Measurements from ENCODE around the gene SCRN1.
A peak's percentile ranks its signal among the peaks of the same experiment; 100 is the strongest.

Gene SCRN1

DNA sequence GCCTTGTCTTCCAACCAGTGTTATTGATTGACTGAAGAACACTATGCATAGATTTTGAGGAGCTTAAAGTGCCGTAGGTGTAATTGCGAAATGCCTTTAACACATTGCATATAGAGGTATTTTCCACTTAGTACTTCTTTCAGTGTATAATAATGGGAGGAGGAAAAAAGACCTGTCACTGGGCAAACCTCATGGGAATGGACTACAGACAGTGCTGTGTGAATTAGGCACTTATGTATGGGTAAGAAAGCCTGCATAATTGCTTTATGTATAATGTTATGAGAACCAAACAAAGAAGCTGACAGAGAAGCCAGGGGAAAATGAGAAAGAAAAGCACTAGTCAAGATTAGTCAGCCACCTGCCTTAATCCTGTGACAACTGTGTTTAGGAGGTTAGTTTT lies 12.4 kb upstream of the SCRN1 start:
- no peak for DNase-seq

DNA sequence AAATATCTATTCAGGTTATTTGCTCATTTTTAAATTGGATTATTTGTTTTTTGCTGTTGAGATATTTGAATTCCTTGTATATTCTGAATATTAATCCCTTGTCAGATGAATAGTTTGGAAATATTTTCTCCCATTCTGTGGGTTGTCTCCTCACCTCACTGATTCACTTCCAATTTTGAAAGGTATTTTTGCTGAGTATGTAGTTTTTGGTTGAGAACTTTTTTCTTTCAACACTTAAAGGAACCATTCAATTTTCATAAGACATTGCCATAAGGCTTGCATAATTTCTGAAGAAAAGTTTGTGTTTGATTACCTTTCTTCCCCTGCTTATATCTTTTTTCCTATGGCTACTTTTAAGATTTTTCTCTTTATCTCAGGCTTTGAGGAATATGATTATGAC lies 8.9 kb upstream of the SCRN1 start:
- no peak for DNase-seq

DNA sequence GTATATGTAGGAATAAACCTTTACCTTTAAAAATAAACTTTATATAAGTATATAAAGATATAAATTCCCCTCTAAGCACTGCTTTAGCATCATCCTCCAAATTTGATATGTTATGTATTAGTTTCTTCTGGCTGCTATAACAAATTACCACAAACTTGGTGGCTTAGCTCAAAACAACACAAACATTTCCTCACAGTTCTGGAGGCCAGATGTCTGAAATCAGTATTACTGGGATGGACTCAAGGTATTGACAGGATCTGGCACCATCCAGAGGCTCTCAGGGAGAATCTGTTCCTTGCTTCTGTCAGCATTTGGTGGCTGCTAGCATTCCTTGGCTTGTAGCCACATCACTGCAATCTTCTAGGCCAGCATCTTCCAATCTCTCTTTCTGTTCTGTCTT lies 6.7 kb upstream of the SCRN1 start:
- DNase-seq: no peak

DNA sequence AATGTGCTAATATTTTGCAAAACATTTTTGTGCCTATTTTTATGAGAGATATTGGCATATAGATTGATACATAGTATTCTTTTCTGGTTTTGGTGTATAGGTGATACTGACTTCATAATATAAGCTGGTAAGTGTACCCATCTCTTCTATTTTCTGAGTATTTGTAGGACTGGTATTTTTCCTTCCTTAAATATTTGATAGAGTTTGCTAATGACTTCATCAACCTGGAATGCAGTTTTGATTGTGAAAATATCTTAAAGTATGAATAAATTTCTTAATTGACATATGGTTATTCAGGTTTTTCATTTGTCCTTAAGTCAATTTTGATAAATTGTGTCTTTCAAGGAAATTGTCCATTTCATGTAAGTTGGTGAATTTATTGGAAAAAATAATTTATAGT lies 6.1 kb upstream of the SCRN1 start:
- DNase-seq: no peak

DNA sequence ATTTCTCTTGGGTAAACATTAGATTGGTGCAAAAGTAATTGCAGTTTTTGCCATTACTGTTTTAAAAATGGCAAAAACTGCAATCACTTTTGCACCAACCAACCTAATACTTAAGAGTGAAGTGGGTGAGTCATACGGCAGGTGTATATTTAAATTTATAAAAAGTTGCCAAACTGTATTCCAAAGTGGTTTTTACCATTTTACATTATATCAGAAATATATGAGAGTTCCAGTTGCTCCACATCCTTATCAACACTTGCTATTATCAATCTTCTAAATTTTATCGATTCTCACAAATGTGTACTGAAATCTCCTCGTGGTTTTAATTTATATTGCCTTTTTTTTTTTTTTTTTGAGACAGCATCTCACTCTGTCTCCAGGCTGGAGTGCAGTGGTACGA lies 3.5 kb upstream of the SCRN1 start:
- no peak for DNase-seq

DNA sequence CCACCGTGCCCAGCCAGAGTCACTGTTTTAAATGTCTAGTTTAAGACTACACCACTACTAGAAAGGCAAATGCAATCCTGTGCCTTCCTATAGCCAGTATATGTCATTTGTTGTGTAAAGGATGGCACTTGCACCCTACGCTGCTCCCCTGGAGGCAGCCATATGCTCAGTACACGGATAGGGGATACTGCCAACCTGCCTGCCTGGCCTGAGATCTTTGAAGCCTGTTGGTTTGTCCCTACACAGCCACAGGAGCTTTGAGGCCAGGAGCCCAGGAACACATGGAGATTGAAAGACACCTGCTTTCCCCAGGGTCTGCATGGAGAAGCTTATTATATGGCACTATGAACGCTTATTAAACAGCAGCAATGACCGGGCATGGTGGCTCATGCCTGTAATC lies 2.3 kb upstream of the SCRN1 start:
- no peak for DNase-seq

DNA sequence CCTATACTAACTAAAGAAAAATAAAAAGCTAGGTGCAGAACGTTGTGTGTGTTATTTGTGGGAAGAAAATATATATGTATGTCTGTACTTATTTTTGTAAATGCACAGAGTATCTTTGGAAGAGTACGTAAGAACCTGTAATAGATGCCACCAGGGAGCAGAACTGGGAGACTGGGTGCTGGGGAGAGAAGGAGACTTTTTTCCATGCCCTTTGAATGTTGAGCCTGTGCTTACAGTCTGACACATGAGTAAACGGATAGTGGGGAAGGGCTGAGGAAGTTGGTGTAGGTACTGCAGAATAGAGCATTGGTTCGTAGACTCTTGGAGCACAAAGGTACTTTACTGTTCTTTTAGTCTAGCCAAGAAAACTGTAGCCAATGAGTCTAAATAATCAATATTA lies 1.3 kb upstream of the SCRN1 start:
- DNase-seq: no peak

DNA sequence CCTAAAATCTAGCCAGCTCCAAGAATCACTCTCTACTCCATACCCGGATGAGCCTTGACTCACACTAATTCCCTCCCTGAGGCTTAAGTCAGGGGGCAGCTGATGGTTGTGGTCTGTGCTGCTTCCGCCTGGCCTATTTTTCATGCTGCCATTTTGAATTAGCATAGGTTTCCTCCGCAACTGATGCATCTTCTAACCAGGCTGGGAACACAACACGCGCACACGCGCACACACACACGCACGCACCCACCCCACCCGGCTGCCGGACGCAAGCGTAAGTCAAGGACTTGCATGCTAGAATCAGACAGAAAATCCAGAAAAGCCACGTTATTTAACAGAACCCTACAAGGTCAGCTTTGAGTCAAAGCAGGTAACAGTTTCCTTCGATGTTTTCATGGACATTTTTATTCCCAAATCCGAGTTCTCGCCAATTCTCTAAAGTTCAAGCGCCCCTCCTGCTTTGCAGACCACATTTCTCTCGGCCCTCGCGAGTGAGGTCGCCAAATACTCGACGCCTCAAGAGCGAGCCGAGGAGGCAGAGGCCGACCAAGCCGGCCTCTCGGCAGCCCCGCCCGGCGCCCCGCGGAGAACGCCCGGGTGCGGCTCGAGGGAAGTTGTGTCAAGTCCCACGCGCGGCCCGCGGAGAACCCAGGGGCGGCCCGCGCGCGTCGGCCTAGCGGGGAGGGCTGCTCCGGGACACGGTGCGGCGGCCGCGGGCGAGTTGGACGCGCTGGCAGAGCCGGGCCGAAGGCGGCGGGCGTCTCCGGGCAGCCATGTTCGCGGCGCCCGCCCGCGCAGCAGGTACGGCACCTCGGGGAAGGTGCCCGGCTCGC lies 961 bp downstream of the SCRN1 start:
- peak; percentile 39 for DNase-seq

DNA sequence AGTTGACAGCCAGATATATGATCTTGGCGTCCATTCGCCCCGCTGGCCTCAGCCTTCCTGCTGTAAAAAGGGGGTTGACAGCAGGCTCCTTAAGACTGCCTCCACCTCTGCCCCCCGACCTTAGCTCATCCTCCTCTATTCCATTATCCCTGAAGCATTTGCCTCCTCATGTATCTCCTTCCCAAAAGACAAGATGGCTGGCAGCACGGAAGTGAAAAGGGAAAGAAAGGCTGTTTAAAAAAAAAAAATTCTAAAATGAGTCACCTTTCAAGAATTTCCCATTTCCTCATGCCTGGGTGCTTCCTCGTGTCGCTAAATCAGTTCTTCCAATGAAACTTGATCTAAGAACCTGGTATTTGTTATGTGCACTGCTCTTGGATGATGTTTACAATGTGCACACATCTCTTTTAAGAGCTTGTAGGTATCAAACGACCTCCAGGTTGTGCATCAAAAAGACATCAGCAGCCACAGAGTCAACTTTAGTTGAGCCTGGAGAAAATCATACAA lies 1.7 kb downstream of the SCRN1 start:
- DNase-seq: no peak

DNA sequence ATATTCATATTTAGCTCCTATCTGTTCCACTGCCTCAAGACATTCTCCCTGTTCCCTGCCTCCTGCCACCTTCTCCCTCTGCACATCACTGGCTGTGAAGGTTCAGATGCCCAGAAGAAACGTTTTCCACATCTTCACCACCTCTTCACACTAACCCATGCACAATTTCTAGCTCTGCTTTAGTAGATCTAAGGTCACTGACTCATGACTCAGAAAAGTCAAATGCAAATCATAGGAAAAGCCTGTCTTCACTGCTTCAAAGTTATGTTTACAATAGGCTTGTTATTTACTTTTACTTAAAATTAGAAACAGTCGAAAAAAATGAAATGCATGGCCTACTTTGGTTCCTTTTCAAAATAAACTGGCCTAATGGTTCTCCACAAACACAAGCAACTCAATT lies 2.5 kb downstream of the SCRN1 start:
- DNase-seq: no peak

DNA sequence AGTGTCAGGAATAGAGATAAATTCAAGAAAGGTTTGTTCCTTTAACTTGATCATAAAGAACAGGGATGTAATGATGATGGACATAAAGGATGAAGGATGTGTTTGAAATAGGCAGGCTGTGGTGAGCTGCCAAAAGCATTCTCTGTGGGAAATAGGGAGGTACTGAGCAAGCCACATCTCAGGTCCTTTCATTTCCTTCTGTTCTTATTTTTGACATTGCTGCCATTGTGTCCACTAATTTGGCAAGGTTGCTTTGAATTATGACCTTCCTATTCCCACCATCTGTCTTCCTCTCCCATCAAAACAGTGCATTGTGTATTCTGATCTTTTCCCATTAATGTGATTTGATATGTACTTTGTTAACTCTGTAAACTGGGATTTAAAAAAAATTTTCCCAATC lies 9.4 kb downstream of the SCRN1 start:
- DNase-seq: no peak

DNA sequence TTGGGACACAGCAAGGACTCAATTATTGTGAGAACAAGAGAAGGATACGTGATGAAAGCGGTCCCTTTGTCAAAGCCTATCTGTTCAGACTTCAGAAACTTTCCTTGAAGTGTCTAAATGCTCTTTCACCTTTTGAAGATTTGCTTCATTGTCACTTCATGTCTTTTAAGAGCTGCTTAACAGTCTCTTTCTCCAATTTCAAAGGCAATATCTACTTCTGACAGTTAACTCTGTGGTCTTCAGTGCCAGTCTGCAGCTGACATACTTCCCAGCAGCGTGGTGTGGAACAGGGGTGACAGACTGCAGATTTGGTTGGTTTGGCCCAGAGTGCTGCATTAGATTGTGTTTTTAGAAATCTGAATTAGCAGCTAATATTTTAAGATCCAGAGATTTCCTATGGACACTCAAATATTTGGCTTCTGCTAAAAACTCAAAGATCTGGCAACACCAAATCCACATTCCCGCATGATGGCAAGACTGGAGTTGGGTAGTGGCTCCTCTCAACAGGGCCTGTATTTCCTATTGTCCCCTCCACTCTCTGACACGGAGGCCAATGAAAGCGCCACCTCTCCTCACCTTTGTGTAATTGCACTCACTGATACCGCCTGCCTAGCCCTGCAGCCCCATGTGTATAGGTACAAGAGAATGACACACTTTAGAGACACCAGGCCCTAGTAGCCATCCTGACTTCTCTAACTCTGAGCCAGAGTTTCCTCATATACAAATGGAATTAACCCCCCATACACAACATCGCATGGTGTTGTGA lies 11.5 kb downstream of the SCRN1 start:
- DNase-seq: no peak

DNA sequence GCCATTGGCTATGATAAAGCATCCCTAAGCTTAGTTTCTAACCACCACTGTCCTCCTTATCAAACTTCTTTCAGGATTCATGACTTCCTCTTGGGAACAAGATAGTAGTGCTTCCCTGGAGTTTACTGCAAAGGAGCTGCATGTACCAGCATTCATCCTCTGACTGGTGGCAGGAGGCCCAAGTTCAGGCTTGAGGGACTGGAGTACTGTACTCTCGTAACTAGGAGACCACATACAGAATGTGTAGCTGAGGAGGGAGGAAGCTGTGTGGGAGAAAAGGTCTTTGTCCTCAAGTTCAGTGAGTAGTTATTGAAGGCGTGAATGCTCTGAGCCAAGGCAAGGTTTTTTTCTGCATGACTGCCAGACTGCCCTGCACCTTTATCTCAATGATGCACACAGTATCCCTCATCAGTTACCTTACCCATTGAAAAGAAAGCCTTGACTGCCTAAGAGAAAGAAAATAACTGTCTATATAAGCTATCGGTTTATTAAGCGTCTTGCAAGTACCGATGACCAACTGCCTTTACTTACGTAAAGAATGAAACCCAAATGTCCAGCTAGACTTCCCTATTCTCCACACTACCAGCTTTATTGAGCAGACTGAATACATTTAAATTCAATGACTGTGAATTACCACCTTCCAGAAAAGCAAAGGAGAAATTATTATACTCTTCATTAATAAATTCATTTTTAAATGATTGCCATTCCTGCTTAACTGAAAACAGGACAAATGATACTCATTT lies 12.8 kb downstream of the SCRN1 start:
- no peak for DNase-seq

DNA sequence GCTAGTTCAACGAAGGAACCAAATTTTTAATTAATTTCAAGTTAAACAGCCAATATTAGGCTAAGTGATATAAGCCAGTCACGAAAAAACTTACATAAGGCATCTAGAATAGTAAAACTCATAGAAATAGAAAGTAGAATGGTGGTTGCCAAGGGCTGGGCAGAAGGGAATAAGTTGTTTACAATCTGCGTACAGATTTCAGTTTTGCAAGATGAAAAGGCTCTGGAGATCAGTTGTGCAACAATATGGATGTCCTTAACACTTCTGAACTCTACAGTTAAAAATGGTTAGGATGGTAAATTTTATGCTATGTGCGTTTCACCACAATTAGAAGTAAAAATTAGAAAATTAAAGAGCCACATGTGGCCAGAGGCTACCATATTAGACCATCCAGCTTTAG lies 13.3 kb downstream of the SCRN1 start:
- no peak for DNase-seq

DNA sequence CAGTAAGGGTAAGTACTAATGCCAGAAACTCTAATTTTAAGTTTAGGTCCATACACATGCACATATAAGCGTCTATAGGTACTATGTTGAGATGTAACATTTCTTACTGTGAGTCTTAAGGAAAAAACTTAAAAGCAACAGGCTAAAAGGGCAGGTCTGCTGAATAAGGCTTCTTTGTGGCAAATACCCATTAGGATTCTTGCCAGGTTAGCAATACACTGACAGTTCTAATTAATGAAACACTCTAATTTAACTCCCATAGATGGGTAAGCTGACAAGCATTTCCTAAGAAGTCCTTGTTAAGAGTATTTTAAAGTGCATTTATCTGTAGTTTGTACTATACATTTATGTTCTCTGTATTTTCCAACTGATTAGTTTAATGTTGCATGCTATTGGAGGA lies 14.0 kb downstream of the SCRN1 start:
- no peak for DNase-seq

DNA sequence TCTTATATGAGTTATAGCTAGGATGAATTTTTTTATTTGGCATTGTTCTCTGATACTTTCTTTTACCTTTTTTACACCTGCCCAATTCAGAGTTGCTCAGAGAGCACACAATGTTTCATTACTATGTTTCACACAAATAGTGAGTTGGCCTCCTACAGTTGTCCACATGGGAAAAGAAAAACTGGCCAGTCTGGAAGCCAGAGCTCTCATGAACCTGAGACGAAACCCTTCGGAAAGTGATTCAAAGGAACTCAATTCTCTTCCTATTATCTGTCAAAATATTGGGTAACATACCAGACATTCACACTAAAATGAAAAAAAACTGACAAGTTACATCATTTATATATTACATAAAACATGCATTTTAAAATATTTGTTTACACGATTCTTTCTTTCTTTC lies 15.3 kb downstream of the SCRN1 start:
- no peak for DNase-seq

DNA sequence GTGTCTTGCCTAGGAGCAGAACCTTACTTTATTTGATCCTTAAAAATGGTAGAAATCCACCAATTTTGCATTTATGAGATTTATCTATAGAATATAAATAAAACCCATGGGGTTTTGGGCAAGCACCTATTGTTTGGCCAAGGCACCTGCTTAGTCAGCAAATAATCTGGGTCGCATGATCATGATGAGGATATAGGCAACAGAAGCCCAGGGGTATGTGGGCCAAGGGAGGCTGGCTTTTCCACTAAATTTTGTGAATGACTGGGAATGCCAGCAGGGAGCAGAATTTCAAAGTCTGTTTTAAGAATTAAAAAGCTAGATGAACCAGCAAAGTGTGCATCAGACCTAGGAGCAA lies 17.3 kb downstream of the SCRN1 start:
- DNase-seq: no peak

DNA sequence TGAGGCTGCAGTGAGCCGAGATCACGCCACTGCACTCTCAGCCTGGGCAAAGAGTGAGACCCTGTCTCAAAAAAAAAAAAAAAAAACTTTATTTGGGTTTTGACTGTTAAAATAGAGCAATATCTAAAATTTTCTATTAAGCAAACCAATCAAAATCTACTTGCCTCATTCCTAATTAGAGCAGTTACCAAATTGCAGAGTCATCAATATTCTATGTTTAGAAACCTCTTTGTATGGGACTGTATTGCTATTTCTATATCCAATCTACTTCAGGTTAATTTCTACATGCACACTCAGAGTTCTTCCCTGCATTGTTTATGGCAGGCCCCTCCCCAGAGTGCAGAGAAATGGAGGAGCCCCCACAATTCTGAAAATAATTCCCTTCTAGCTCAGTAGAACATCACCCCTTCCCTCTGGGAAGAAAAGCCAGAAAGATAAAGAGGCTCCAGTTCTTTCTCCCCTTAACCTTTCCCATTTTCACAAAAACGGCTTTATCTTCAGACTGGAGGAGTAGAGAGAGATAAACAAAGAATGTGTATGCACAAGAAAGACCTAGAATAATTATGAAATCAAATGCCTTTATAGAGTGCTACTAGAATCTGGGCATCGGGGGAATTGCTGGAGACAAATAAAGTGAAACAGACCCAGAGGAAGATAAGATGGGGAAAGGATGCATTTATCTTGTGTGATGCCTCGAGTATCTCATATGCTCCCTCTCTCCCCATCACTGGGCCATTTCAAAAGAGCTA lies 17.9 kb downstream of the SCRN1 start:
- no peak for DNase-seq

DNA sequence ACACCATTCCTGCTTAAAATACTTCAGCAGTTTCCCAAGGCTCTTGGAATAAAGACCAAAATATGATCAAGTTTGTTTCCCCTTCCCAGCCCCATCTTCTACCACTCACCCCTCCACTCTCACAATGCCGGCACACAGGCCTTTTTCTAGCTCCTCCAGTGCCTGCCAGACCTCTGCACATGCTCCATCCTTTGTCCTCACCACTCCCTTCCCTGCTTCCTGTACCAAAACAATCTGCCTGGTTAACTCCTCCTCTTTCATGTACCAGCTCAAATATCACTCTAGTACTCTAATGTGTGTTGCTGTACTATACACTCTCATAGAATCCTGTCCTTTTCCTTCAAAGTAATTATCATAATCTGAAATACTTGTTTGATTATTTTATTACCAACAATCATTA lies 19.4 kb downstream of the SCRN1 start:
- DNase-seq: no peak

DNA sequence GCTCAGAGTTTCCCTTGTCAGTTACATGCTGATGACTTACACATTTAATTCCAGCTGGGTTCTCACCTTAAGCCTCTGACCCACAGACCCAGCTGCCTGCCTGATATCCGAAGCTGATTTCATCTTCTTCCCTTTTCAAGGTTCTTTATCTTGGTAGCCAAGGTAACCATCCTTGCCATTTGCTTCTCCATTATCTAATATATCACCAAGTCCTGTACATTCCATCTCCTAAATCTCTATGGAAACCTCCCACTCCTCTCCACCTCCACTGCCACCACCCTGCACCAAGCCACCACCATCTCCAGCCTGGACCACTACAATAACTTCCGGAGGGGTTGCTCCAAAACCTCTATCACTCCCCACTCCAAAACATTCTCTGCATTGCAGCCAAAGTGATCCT lies 19.9 kb downstream of the SCRN1 start:
- DNase-seq: no peak

DNA sequence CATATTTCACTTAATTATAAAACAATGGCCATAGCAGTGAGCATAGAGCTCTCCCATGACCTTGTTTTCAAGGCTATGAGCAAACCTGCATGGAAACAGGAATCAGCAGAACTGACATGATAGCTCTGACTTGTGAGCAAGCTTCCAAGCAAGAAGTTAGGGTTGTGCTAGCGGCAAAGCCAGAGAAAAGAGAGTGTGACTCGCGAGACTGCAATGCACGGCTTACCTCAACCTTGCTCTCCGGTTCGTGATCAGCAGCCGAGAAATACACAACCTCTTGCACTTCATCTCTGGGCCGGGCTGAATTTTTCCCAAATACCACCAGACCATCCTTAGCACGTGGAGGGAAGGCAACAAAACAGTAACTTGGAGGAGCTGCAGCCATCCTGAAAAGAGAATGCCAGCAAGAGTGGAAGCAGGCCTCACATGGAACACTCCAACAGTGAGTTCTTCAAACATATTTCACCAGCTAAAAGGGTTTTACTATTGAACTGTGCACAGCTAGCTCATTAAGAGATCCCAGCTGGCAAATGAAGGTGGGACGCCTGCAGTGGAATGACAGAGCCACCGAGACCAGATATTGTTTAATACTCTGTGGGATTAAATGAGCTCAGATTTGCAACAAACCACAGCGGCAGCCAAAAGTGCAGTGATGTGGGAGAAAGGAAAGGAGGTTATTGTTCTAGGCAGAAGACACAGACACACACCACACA lies 20.8 kb downstream of the SCRN1 start:
- DNase-seq: no peak

DNA sequence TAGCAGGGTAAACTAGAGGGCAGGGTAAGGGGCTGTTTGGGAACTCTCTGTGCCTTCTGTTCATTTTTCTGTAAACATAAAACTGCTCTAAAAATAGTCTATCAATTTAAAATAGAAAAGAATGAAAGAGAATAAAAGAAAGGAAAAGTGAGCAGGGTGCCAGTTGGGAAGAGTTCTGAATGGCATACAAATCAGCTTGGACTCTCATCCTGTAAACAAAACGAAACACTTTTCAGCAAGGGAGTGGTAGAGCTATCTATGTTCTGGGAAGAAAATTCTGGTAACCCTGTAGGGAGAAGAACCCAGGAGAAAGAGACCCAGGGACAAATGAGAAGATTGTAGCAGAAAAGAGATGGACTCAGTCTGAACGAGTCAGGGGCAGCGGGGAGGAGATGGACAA lies 24.6 kb downstream of the SCRN1 start:
- DNase-seq: no peak
